GM20431 (cell line): Measurements from ENCODE around the gene COA6.
"Not testable (repeated sequence)": the region's sequence is repeated elsewhere in the genome, so short reads cannot be mapped to it uniquely, and the experiment has no call there.

ENCODE experiments used
- in situ Hi-C: fragments of 300-500 bp; cut with MseI, MboI; formaldehyde crosslinking; loops from one replicate; pipeline ENCODE4 v1.15.0; 2020; ENCODE audit warnings: low sequenced_read_pairs; ENCODE audit not compliant: unreplicated experiment

Gene COA6

DNA sequence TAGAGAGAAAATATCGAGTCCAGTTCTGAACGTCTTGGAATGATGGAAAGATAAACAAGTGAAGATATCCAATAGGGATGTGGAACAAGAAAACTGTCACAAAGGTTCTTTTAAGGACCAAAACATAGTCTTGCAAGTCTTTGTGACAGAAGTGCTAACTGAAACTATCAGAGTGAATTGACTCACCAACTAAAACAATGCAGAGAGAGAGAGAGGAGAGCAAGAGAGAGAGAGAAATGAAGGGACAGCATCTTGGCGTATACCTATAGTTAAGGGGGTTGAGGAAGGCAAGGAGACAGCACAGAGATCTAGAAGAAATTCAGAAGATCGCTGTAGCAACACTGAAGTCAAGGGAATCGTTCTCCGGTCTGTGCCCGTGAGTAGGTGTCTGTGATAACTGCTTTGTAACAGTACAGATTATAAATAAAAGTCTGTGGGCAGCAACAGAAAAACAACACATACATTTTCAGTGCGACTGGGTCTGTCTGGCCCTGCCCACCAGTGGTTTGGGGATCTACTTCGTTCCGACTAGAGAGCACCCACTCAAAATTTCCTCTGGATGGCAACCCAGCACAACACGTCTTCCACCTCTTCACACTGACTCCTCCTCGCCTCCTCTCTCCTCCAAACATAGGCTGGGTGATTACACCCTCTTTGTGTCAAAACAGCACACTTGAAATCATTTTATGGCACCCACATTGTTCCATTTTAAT lies 4.8 kb upstream of the COA6 start:
- in situ Hi-C loops = no loop called here

- in situ Hi-C loops = no loop called here
These were observed 4.2 kb upstream of the COA6 start for GRCh38 chr1:234369033-234369430.

DNA sequence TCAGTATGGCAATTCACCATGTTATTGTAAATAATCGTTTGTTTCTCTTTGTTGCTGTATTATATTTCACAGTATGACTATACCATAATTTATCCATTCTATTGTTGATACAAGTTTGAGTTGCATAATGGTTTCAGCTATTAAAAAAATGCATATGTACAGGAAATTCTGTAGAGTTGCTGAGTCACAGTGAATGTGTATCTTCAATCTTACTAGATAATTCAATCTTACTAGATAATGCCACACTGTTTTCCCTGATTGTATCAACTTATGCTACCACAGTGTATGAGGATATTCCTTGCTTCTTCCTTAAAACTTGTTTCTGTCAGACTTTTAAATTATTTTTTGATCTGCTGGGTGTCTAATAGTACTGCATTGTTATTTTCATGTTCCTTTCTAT lies 3.5 kb upstream of the COA6 start:
- in situ Hi-C loops = no loop called here

DNA sequence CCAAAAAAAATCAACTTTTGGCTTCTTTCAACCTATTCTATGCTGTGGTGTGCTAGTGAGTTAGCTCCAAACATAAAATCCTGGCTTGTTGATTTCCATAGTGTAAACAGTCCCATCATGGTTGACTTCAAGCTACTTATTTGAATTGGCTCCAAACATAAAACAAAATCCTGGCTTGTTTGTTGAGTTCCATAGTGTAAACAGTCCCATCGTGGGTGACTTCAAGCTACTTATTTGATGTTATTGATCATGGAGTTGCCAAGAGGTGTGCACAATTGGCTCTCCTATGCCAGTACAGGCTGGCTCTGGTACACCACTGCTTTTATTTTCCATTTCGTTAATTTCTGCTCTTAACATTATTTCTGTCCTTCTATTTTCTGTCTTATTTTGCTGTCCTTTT lies 1.8 kb upstream of the COA6 start:
- in situ Hi-C loops = no loop called here

- in situ Hi-C loops = no loop called here
These were observed 1.1 kb upstream of the COA6 start for GRCh38 chr1:234372011-234372757.

DNA sequence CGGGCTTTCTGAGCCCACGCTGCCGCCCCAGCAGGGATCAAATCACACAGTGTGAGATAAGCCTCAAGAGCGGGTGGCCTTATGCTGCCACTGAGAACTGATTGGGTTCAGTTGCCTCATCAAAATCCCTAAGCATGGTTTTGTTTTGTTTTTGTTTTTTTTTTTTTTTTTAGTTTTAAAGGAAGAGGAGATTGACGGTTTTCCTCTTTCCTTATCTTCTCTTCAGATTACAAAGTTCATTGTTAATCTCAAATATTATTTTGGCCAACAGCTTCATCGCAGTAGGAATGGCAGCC lies 651 bp downstream of the COA6 start:
- in situ Hi-C loops = no loop called here

GRCh38 chr1:234375672-234376071 lies 2.4 kb downstream of the COA6 start:
- in situ Hi-C loops = no loop called here

- in situ Hi-C loops = not testable (repeated sequence)
These were observed 6.4 kb downstream of the COA6 start for GRCh38 chr1:234379591-234380109.

GRCh38 chr1:234381699-234382555 lies 8.7 kb downstream of the COA6 start:
- in situ Hi-C loops = no loop called here

DNA sequence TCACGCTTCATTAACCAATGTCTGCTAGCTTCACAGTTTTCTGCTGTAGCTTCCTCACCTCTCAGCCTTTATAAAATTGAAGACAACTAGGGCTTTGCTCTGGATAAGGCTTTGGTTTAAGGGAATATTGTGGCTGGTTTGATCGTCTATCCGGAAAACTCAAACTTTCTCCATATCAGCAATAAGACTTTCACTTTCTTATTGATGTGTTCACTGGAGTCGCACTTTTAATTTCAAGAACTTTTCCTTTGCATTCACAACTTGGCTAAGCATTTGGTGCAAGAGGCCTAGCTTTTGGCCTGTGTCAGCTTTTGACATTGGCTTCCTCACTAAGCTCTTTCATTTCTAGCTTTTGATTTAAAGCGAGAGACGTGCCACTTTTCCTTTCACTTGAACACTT lies 12.9 kb downstream of the COA6 start:
- in situ Hi-C loops = no loop called here

GRCh38 chr1:234388094-234388493 lies 14.8 kb downstream of the COA6 start:
- in situ Hi-C loops = no loop called here

- in situ Hi-C loops = no loop called here
These were observed 19.9 kb downstream of the COA6 start for GRCh38 chr1:234393190-234393589.

DNA sequence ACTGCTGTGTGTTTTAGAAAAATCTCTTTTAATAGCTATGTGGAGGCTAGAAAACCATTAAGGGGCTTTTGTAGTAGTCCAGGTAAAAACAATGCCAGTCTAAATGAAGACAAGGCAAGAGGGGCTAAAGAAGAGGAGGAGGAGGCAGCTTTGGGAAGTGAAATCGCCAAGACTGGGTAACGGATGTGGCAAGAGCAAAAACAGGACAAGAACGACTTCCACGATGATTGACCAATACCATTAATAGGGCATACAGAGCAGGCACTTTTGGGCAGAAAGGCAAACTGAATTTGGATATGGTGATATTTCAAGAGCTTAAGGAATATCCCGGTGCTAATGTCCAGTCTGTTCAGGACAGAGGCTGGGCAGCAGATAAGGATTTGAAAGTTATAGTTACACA lies 22.0 kb downstream of the COA6 start:
- in situ Hi-C loops = no loop called here

DNA sequence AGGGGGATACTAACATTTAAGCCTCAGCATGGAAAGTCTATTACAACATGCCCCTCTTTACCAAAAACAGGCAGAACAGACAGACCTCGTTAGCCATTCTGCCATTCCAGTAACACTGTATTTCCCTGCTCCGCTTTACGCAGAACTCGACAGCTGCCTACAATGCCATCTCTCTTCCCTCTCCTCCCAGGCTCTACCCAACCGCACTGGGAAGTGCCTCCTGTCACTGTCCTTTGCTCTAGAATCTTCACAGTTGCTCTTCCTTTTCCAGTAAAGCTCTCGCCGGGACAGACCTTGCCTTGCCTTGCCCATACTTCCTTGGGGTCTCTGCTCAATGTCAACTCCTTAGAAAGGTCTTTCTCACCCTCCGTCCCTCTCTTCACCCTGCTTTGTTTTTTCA lies 22.8 kb downstream of the COA6 start:
- in situ Hi-C loops = no loop called here

DNA sequence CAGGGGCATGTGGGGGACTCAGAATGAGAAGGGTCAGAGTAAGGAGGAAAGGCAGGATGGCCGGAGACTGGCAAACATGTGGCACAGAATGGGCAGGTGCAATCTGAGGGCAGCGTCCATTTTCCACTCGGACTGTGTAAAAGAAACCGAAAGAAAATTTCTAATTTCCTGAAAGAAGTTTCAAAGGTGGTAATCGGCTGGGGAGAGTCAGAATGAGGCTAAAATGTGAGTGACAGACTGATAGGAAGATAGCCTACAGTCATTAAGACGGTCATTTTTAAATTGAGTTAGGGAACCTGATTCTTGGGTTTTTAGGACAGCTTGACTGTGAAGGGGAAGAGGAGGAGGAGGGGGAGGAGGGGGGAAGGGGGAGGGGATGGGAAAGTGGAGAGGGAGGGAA lies 23.6 kb downstream of the COA6 start:
- in situ Hi-C loops = no loop called here

DNA sequence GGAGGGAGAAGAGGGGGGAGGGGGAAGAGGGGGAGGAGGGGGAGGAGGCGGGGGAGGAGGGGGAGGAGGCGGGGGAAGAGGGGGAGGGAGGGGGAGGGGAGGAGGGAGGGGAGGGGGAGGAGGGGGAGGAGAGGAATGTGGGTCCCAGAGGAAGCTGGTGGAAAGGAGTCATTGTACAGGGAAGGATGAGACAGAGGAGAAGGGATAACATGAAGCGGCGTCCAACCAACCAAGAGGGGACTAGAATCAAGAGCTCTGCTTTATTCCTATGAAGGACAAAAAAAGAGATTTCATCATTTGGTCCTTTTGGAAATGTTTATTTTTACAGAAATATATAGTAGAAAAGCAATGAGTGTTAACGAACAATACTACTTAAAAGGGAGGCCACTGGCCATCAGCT lies 24.5 kb downstream of the COA6 start:
- in situ Hi-C loops = no loop called here

DNA sequence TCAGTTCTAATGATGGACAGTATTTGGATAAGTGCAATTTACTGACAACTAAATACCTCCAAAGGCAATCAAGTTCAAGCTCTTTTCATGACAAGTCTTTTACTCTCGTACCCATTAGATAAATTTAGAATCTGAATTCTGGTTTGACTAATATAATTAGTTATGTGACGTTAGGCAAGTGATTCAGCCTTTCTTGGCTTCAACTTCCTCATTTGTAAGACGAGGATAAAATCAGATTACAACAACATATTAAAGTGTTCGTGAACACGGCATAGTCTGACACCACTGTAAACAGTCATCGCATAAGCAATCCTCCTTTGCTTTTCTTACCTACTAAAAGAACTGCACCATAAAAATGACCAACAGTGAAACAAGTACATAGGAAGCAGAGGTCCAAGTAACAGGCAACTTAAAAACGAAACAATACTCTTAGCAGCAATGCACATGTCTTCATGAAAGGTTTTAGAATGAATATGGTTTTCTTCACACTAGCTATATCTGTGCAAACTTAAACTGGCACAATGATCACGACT lies 25.7 kb downstream of the COA6 start:
- in situ Hi-C loops = no loop called here

- in situ Hi-C loops = not testable (repeated sequence)
These were observed 26.3 kb downstream of the COA6 start for GRCh38 chr1:234399515-234399914.

DNA sequence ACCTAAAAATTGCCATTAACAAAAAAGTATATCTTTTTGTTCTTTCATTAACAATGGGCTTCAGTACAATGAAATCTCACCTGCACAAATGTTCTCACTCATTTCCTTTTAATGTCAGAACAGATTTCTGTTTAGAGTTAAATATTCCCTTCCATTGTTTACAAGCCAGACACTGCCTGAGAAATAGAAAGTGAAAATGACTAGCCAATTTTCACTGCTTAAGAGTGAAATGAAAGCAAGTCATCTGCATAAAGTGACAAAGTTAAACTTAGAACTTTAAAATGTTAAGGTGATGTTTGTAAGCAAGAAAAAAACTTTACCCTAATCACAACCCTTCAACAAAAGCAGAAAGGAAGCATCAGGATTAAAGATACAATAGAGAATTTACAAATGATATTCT lies 27.5 kb downstream of the COA6 start:
- in situ Hi-C loops = no loop called here

GRCh38 chr1:234401658-234402057 lies 28.4 kb downstream of the COA6 start:
- in situ Hi-C loops = no loop called here

GRCh38 chr1:234402939-234403338 lies 29.7 kb downstream of the COA6 start:
- in situ Hi-C loops = no loop called here
